Measurements from ENCODE around the gene MS4A8.
A peak's percentile ranks its signal among the peaks of the same experiment; 100 is the strongest.

MS4A8 gene

GRCh38 chr11:60700689-60701468 is 1.5 kb downstream of the MS4A8 start:
- TF ChIP-seq ZNF565 (CRISPR knock-in tag; conservative IDR thresholded peaks at IDR 0.05; ENCODE audit: low read depth) (no peak), GLIS3 (CRISPR knock-in tag; IDR thresholded peaks at IDR 0.05) (no peak), ZC3H10 (CRISPR knock-in tag; IDR thresholded peaks at IDR 0.05) (no peak), ZNF8 (CRISPR knock-in tag; IDR thresholded peaks at IDR 0.05) (no peak), OSR1 (CRISPR knock-in tag; IDR thresholded peaks at IDR 0.05) (no peak), SNAI2 (CRISPR knock-in tag; IDR thresholded peaks at IDR 0.05) (no peak), TSHZ2 (CRISPR knock-in tag; IDR thresholded peaks at IDR 0.05) (no peak), CSRNP3 (CRISPR knock-in tag; IDR thresholded peaks at IDR 0.05) (no peak), BACH2 (CRISPR knock-in tag; IDR thresholded peaks at IDR 0.05; ENCODE audit: borderline replicate concordance) (no peak), TCF4 (CRISPR knock-in tag; IDR thresholded peaks at IDR 0.05; ENCODE audit: borderline replicate concordance) (no peak), TOX (CRISPR knock-in tag; IDR thresholded peaks at IDR 0.05; ENCODE audit: borderline replicate concordance) (no peak), PPARA (CRISPR knock-in tag; IDR thresholded peaks at IDR 0.05; ENCODE audit: borderline replicate concordance) (no peak), ARNTL (CRISPR knock-in tag; IDR thresholded peaks at IDR 0.05; ENCODE audit: borderline replicate concordance, low read depth) (no peak)
- ATAC-seq: peak; percentile 63; the same call in 2 of the 3 replicates

- TF ChIP-seq CREB5 (CRISPR knock-in tag; IDR thresholded peaks at IDR 0.05; ENCODE audit: low read depth) (no peak), GLIS3 (CRISPR knock-in tag; IDR thresholded peaks at IDR 0.05) (no peak), ZNF8 (CRISPR knock-in tag; IDR thresholded peaks at IDR 0.05) (no peak), ZFP30 (CRISPR knock-in tag; IDR thresholded peaks at IDR 0.05) (no peak), PPARA (CRISPR knock-in tag; IDR thresholded peaks at IDR 0.05; ENCODE audit: borderline replicate concordance) (no peak), TCF4 (CRISPR knock-in tag; IDR thresholded peaks at IDR 0.05; ENCODE audit: borderline replicate concordance) (no peak), PATZ1 (CRISPR knock-in tag; IDR thresholded peaks at IDR 0.05; ENCODE audit: borderline replicate concordance) (no peak), TSHZ2 (CRISPR knock-in tag; IDR thresholded peaks at IDR 0.05) (no peak)
- ATAC-seq: no peak; the same call in 2 of the 3 replicates
Observed at GRCh38 chr11:60701469-60701818, 2.0 kb downstream of the MS4A8 start.

- ATAC-seq: no peak
- no peak for TF ChIP-seq CSDC2 (CRISPR knock-in tag; IDR thresholded peaks at IDR 0.05)
- TF ChIP-seq SNAI2 (CRISPR knock-in tag; IDR thresholded peaks at IDR 0.05): no peak
- TF ChIP-seq TCF4 (CRISPR knock-in tag; IDR thresholded peaks at IDR 0.05; ENCODE audit: borderline replicate concordance): no peak
- TF ChIP-seq PPARA (CRISPR knock-in tag; IDR thresholded peaks at IDR 0.05; ENCODE audit: borderline replicate concordance): no peak
- TF ChIP-seq BACH2 (CRISPR knock-in tag; IDR thresholded peaks at IDR 0.05; ENCODE audit: borderline replicate concordance): no peak
- TF ChIP-seq PATZ1 (CRISPR knock-in tag; IDR thresholded peaks at IDR 0.05; ENCODE audit: borderline replicate concordance): no peak
- TF ChIP-seq ZNF565 (CRISPR knock-in tag; conservative IDR thresholded peaks at IDR 0.05; ENCODE audit: low read depth): no peak
- TF ChIP-seq ZFP30 (CRISPR knock-in tag; IDR thresholded peaks at IDR 0.05): no peak
- TF ChIP-seq GLIS3 (CRISPR knock-in tag; IDR thresholded peaks at IDR 0.05): no peak
- TF ChIP-seq ZNF8 (CRISPR knock-in tag; IDR thresholded peaks at IDR 0.05): no peak
- TF ChIP-seq ARNTL (CRISPR knock-in tag; IDR thresholded peaks at IDR 0.05; ENCODE audit: borderline replicate concordance, low read depth): no peak
- no peak for TF ChIP-seq ZC3H10 (CRISPR knock-in tag; IDR thresholded peaks at IDR 0.05)
- TF ChIP-seq POU6F1 (CRISPR knock-in tag; IDR thresholded peaks at IDR 0.05; ENCODE audit: borderline replicate concordance, low read depth): no peak
- no peak for TF ChIP-seq CREB5 (CRISPR knock-in tag; IDR thresholded peaks at IDR 0.05; ENCODE audit: low read depth)
Observed at GRCh38 chr11:60703374-60703773, 4.0 kb downstream of the MS4A8 start.

Data from SK-N-SH treated with all-trans-retinoic acid at 6 μM for 48 hours (cell line).